Measurements from ENCODE around the gene VSNL1.

VSNL1 gene

DNA sequence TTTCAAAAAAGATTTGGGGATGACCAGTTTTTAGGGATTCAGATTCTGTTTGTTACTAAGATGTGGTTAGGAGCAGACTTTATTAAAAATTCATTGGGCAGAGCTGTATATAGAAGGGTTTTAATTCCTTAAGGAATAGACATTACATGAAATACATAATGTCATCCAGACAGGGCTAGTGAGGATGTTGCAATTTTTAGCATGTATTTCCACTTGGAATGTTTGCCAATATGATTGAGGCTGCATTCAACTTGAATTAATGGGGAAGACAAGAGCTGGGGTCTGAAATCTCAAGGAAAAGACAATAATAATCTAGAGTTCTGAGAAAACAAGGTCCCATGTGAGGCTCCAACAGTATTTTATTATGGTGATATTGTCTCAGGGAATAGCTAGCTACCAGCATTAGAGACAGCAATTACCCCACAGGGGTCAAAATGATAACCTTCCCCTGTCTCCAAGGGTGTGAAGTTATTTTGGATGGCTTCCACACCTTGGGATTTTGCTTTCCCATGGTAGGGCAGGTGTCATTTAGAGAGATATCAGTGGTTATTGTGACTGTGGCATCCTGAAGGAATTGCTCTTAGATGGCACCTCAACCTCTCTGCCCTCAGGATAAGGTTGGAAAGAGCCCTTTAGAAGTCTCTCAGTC lies 60.2 kb downstream of the VSNL1 start:
- no peak for TF ChIP-seq POLR2A (IDR thresholded peaks at IDR 0.05; ENCODE audit: low read depth, low read length)
- DNase-seq (ENCODE audit: insufficient read length, low spot score) (no peak), FAIRE-seq (no peak)

DNA sequence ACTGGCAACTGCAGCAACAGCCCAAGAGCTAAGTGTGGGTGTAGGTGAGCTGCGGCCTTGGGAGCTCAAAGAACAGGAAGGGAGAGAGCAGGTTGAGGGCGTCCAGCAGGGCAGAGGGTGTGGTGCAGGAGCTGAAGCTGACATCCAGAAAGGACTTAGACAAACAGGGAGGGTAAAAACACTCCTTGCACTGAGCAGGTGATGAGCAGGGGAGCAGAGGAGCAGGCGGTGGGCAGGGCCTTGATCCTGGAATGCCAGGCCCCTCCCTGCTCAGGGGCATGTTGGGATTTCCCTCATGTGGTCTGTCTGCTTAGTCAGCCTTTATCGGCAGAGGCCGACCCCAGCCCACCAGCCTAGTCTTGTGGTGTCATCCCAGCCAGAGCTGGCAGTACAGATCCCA lies 63.6 kb downstream of the VSNL1 start:
- no peak for TF ChIP-seq POLR2A (IDR thresholded peaks at IDR 0.05; ENCODE audit: low read depth, low read length)
- FAIRE-seq (no peak), DNase-seq (ENCODE audit: insufficient read length, low spot score) (no peak)

- DNase-seq (ENCODE audit: insufficient read length, low spot score) (no peak), FAIRE-seq (no peak)
- no peak for TF ChIP-seq POLR2A (IDR thresholded peaks at IDR 0.05; ENCODE audit: low read depth, low read length)
Measured at GRCh38 chr2:17605696-17606095, 65.2 kb downstream of the VSNL1 start.

GRCh38 chr2:17606851-17607250 lies 66.4 kb downstream of the VSNL1 start:
- DNase-seq (ENCODE audit: insufficient read length, low spot score) (no peak), FAIRE-seq (no peak)
- TF ChIP-seq POLR2A (IDR thresholded peaks at IDR 0.05; ENCODE audit: low read depth, low read length): no peak

- DNase-seq (ENCODE audit: insufficient read length, low spot score) (no peak), FAIRE-seq (no peak)
- no peak for TF ChIP-seq POLR2A (IDR thresholded peaks at IDR 0.05; ENCODE audit: low read depth, low read length)
Measured at GRCh38 chr2:17607379-17607778, 66.9 kb downstream of the VSNL1 start.

DNA sequence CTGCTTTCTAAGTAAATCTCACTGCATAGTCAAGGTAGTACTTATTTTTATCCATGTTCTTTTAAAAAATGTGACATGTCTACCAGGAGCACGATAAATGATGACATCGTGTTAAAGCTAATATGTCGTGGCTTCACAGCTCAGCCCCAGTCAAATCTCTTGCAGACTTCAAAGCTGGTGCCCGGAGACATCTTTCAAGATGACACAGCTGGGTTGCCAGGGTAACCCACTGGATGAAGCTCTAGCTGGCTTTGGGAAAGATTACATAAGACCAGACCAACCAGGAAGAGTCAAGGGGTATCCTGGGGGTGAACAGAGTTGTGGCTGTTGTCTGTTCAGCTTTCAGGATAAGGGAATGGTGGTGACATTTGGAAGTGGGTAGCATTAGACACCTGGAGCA lies 67.8 kb downstream of the VSNL1 start:
- no peak for DNase-seq (ENCODE audit: insufficient read length, low spot score)
- no peak for FAIRE-seq
- no peak for TF ChIP-seq POLR2A (IDR thresholded peaks at IDR 0.05; ENCODE audit: low read depth, low read length)

DNA sequence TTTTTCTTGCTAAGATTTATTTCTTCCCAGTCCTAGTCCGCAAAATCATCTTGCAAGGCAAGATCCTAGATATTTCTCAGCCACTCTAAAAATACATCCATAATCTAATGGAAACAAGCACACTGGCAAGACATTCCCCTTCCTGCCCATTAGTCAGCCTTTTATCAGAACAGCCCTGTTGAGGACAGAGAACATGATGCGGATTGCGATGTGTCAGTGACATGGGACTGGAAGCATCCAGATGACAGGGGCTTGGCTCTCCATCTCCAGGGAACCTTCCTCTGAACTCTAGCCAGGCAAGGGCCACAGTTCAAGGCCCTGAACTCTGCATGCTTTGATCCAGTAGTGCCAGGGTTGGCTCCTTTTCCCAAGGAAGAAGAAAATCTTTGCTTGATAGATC lies 70.0 kb downstream of the VSNL1 start:
- FAIRE-seq (no peak), DNase-seq (ENCODE audit: insufficient read length, low spot score) (no peak)
- no peak for TF ChIP-seq POLR2A (IDR thresholded peaks at IDR 0.05; ENCODE audit: low read depth, low read length)

DNA sequence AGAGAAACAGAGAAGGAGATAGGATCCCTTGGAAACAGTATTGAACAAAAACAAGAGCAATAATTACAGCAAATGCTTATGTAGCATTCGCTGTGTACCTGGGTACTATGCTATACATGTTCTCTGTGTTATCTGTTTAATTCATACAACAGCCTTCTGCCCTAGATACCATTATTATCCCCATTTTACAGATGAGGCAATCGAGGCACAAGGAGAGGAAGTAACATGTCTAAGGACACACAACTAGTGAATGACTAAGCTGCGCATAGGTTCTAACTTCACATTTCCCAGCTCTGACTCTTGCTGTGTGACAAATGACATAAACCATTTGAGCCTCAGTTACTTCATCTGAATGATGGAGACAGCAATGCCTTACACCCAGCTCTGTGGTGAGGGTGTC lies 70.5 kb downstream of the VSNL1 start:
- DNase-seq (ENCODE audit: insufficient read length, low spot score) (no peak), FAIRE-seq (no peak)
- TF ChIP-seq POLR2A (IDR thresholded peaks at IDR 0.05; ENCODE audit: low read depth, low read length): no peak

DNA sequence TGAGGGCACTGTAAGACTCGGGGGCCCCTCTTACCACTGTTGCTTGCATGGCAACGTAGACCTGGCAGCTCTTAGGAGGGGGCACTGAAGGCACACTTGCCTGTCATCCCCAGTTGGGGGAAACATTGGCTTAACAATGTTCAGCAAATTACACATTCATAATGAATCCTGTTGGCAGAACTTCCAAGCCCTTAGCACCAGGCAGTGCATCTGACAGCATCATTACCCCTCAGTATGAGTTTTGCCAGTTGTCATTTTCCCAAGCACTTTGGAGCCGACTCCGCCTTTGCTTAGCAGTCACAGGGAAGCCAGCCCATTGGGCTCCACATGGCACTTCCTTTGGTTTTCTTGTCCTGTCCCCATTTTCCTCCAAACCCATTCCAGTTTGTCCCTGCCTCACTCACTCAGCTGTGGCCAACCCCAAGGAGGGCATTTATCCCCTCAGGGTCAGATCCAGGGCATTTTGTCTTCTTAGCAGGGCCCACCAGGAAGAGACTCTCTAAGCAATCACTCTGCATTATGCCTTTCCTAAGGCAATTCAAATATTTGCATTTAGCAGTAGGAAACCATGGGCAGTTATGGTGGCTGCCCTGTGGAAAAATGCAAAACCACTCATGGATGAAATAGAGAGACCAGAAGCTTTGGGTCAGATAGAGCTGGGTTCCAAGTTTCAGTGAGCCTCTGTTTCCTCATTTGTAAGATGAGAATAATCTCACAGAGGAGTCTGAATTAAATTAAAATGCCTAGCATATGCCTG lies 73.9 kb downstream of the VSNL1 start:
- FAIRE-seq (no peak), DNase-seq (ENCODE audit: insufficient read length, low spot score) (no peak)
- no peak for TF ChIP-seq POLR2A (IDR thresholded peaks at IDR 0.05; ENCODE audit: low read depth, low read length)

GRCh38 chr2:17615147-17615546 lies 74.7 kb downstream of the VSNL1 start:
- TF ChIP-seq POLR2A (IDR thresholded peaks at IDR 0.05; ENCODE audit: low read depth, low read length): no peak
- no peak for DNase-seq (ENCODE audit: insufficient read length, low spot score)
- no peak for FAIRE-seq

- no peak for FAIRE-seq
Measured at GRCh38 chr2:17615728-17616351, 75.3 kb downstream of the VSNL1 start.

DNA sequence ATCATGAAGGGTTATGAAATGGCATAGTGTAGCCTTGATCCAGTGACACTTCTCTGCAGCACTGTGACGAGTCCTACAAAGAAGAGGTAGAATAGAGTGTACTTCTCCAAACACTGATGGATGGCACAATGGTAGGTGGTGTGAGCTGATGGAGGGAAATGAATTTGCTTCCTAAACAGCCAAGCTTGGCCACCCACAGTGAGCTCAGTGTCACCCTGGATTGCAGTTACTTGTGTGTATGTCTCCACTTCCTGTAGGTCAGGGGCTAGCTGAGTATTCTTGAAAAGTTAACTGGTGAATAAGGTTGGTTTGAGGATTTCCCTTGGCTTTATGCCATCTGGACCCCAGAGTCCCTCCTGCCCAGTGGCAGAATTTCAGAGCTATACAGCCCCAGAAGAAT lies 75.9 kb downstream of the VSNL1 start:
- no peak for FAIRE-seq
- DNase-seq (ENCODE audit: insufficient read length, low spot score): no peak
- TF ChIP-seq POLR2A (IDR thresholded peaks at IDR 0.05; ENCODE audit: low read depth, low read length): no peak

More at GRCh38 chr2:17615728-17616351, 75.3 kb downstream of the VSNL1 start:
- DNase-seq (ENCODE audit: insufficient read length, low spot score): no peak
- no peak for TF ChIP-seq POLR2A (IDR thresholded peaks at IDR 0.05; ENCODE audit: low read depth, low read length)

DNA sequence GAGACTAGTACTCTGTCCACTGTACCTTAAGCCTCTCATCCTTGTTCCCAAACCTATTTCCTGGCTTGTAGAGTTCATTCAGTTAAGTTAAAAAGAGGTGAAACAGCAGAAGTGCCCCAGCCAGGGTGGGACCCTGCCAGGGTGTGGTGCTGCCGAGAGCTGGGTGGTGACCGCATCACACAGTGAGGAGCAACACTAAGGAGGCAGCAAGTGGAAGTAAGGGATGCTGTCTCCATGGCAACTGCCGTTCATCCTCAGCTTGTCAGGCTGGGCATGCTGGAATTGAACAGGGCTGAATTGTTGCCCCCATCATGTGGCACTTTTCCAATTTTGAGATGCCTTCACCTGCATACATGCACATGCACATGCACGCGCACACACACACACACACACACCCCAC lies 77.0 kb downstream of the VSNL1 start:
- TF ChIP-seq POLR2A (IDR thresholded peaks at IDR 0.05; ENCODE audit: low read depth, low read length): no peak
- DNase-seq (ENCODE audit: insufficient read length, low spot score): no peak

GRCh38 chr2:17617955-17618354 lies 77.5 kb downstream of the VSNL1 start:
- no peak for TF ChIP-seq POLR2A (IDR thresholded peaks at IDR 0.05; ENCODE audit: low read depth, low read length)
- no peak for FAIRE-seq
- DNase-seq (ENCODE audit: insufficient read length, low spot score): no peak

More for the DNA sequence above, 77.0 kb downstream of the VSNL1 start:
- no peak for FAIRE-seq

- no peak for TF ChIP-seq POLR2A (IDR thresholded peaks at IDR 0.05; ENCODE audit: low read depth, low read length)
- FAIRE-seq (no peak), DNase-seq (ENCODE audit: insufficient read length, low spot score) (no peak)
Measured at GRCh38 chr2:17620280-17620679, 79.8 kb downstream of the VSNL1 start.
